HepG2 (cell line): ENCODE measurements around the gene TSNAXIP1. TPM values are rescaled to one million over a fixed set of nuclear protein-coding genes. Genes with fewer than 3 reads are reported as not detected.

ENCODE experiments used
- DNMT1 ChIP-seq: sonication (generic); formaldehyde crosslinking; IDR thresholded peaks from 2 replicates; pipeline ENCODE4 v1.5.1; 2020; ENCODE audit warnings: mild to moderate bottlenecking, missing genetic modification reagents
- FUBP1 ChIP-seq: sonication (generic); formaldehyde crosslinking; IDR thresholded peaks from 2 replicates; pipeline ENCODE4 v1.5.1; 2020; ENCODE audit warnings: missing genetic modification reagents, mild to moderate bottlenecking, borderline replicate concordance
- GMEB2 ChIP-seq: IDR thresholded peaks from 2 replicates; pipeline ENCODE4 v1.6.1; 2016; ENCODE audit warnings: missing biosample characterization, missing genetic modification reagents, low read depth
- HMG20B ChIP-seq: conservative IDR thresholded peaks from 2 replicates; pipeline ENCODE4 v1.6.1; 2016; ENCODE audit warnings: missing genetic modification reagents, missing compliant biosample characterization
- KDM5A ChIP-seq: fragments of 200-600 bp; sonication (generic); IDR thresholded peaks from 2 replicates; pipeline ENCODE4 v1.7.0; 2018; ENCODE audit warnings: antibody characterized with exemption, mild to moderate bottlenecking, low read length, borderline replicate concordance
- KLF6 ChIP-seq: IDR thresholded peaks from 2 replicates; pipeline ENCODE4 v1.8.0; 2016; ENCODE audit warnings: missing biosample characterization, missing genetic modification reagents
- LRRFIP1 ChIP-seq: sonication (generic); formaldehyde crosslinking; conservative IDR thresholded peaks from 2 replicates; pipeline ENCODE4 v1.4.0; 2020; ENCODE audit warnings: missing genetic modification reagents
- MXD4 ChIP-seq: IDR thresholded peaks from 2 replicates; pipeline ENCODE4 v1.6.1; 2016; ENCODE audit warnings: mild to moderate bottlenecking, missing biosample characterization, missing genetic modification reagents
- POLR2G ChIP-seq: fragments of 200-400 bp; formaldehyde crosslinking; IDR thresholded peaks from 2 replicates; pipeline ENCODE4 v1.6.1; 2018; ENCODE audit warnings: mild to moderate bottlenecking, low read depth, low read length, moderate library complexity
- SYNCRIP ChIP-seq: fragments of 200-400 bp; formaldehyde crosslinking; IDR thresholded peaks from 2 replicates; pipeline ENCODE4 v1.6.1; 2018; ENCODE audit warnings: mild to moderate bottlenecking, low read depth, low read length; ENCODE audit not compliant: insufficient read depth
- TBX3 ChIP-seq: fragments of 450-650 bp; IDR thresholded peaks from 2 replicates; pipeline ENCODE4 v1.6.1; 2017; ENCODE audit warnings: antibody characterized with exemption, mild to moderate bottlenecking, inconsistent platforms, borderline replicate concordance
- THRA ChIP-seq: sonication (generic); formaldehyde crosslinking; IDR thresholded peaks from 2 replicates; pipeline ENCODE4 v1.4.0; 2020; ENCODE audit warnings: missing genetic modification reagents, borderline replicate concordance
- TRIM22 ChIP-seq: fragments of 450-650 bp; IDR thresholded peaks from 2 replicates; pipeline ENCODE4 v1.6.1; 2017
- ZNF235 ChIP-seq: sonication (generic); formaldehyde crosslinking; IDR thresholded peaks from 2 replicates; pipeline ENCODE4 v1.8.1; 2023; ENCODE audit warnings: mild to moderate bottlenecking, missing genetic modification reagents, borderline replicate concordance
- ZNF251 ChIP-seq: sonication (generic); formaldehyde crosslinking; IDR thresholded peaks from 2 replicates; pipeline ENCODE4 v1.9.0; 2021; ENCODE audit warnings: mild to moderate bottlenecking, missing genetic modification reagents
- ZNF7 ChIP-seq: IDR thresholded peaks from 2 replicates; pipeline ENCODE4 v1.6.1; 2016; ENCODE audit warnings: missing biosample characterization, missing genetic modification reagents
- ZNF879 ChIP-seq: sonication (generic); formaldehyde crosslinking; IDR thresholded peaks from 2 replicates; pipeline ENCODE4 v1.8.1; 2023; ENCODE audit warnings: missing genetic modification reagents
- polyA plus RNA-seq, 8 experiments: library from polyadenylated mRNA; depleted of rRNA in 3 of 8; stranded (reverse) in 7 of 8; unstranded in 1 of 8; fragments of >200 nt; fragmentation: Illumina TruSeq in 4 of 8; extraction: Trizol in 4 of 8; gene quantifications; 2 replicates each; pipeline versions ENCODE4 v1.2.1 to v1.2.3, GENCODE V29; 2011 to 2016; ENCODE audit warnings: low read depth in 4 of 8, missing spikeins in 1 of 8, mixed read lengths in 1 of 8; ENCODE audit not compliant: insufficient read depth in 1 of 8
- total RNA-seq, 5 experiments: library from RNA; depleted of rRNA; stranded (reverse); fragments of >200 nt; fragmentation: Illumina TruSeq; extraction: Trizol; gene quantifications; 2 replicates each; pipeline ENCODE4 v1.2.3, GENCODE V29; 2016; ENCODE audit warnings: low read depth in 1 of 5

TSNAXIP1 gene
- total and polyA plus RNA-seq, 2 of the 13 experiments (the other 11 are each of a cell fraction or from before 2014, with no cell fraction given): 0.37 to 0.86 TPM

GRCh38 chr16:67873435-67874370 is 67.0 kb downstream of the TSNAXIP1 start (continued):
- TF ChIP-seq POLR2G: no peak
- 0 out of 2 replicates have a peak, but pooled peaks have one; percentile 18 for TF ChIP-seq HMG20B (CRISPR knock-in tag)
- TF ChIP-seq TRIM22: no peak
- TF ChIP-seq ZNF879: 0 out of 2 replicates have a peak, but pooled peaks have one; percentile 10
- no peak for TF ChIP-seq MXD4
- TF ChIP-seq ZNF235: no peak
- no peak for TF ChIP-seq KLF6 (CRISPR knock-in tag)
- peak; percentile 78; the same call in 1 of the 2 replicates for TF ChIP-seq KDM5A
- no peak for TF ChIP-seq FUBP1 (CRISPR knock-in tag)
- TF ChIP-seq SYNCRIP: no peak
- no peak for TF ChIP-seq ZNF7 (CRISPR knock-in tag)
- TF ChIP-seq ZNF251 (CRISPR knock-in tag): no peak
- peak; percentile 7; the same call in 1 of the 2 replicates for TF ChIP-seq DNMT1
- no peak for TF ChIP-seq GMEB2 (CRISPR knock-in tag)
- no peak for TF ChIP-seq TBX3
- no peak for TF ChIP-seq LRRFIP1 (CRISPR knock-in tag)
- TF ChIP-seq THRA (CRISPR knock-in tag): no peak; the same call in 1 of the 2 replicates
